ENCODE data around the gene ABCF3.
A peak's percentile ranks its signal among the peaks of the same experiment; 100 is the strongest.

ABCF3 gene

GRCh38 chr3:184183679-184184078 lies 2.3 kb upstream of the ABCF3 start:
- Histone ChIP-seq H3K4me2 (ENCODE audit: low read depth, low read length, poor library complexity, severe bottlenecking) (no peak overlapping the region), H3K36me3 (ENCODE audit: low read length) (no peaks in the 10 kb centered on the region), H2AFZ (ENCODE audit: low read depth, low read length, severe bottlenecking) (no peak overlapping the region), H3K79me2 (ENCODE audit: insufficient read depth, low read length) (peaks cover 26% of the 10 kb centered on the region), H3K4me3 (ENCODE audit: insufficient read depth, low read length, poor library complexity, severe bottlenecking) (no peak overlapping the region), H3K27me3 (ENCODE audit: low read length) (no peaks in the 10 kb centered on the region), H3K27ac (ENCODE audit: low read depth, low read length) (no peak overlapping the region), H3K9me2 (replicated peaks; ENCODE audit: insufficient read depth, low read length) (no peaks in the 10 kb centered on the region), H3K9me3 (ENCODE audit: insufficient read depth, low read length) (no peaks in the 10 kb centered on the region), H4K20me1 (ENCODE audit: low read depth, low read length) (no peaks in the 10 kb centered on the region), H3F3A (ENCODE audit: insufficient read depth) (0 out of 2 replicates have a peak, but pooled peaks cover 3% of the 10 kb centered on the region), H3K9ac (ENCODE audit: low read length) (no peak overlapping the region)
- TF ChIP-seq EZH2phosphoT487 (conservative IDR thresholded peaks at IDR 0.05; ENCODE audit: low read length), result no peak
- no peak for TF ChIP-seq CTCF (IDR thresholded peaks at IDR 0.05; ENCODE audit: insufficient read depth, low read length, poor library complexity, severe bottlenecking)

GRCh38 chr3:184184546-184185230 lies 1.3 kb upstream of the ABCF3 start:
- H3K79me2 ChIP-seq (ENCODE audit: insufficient read depth, low read length), result peaks cover 29% of the 10 kb centered on the region
- H3K4me3 ChIP-seq (ENCODE audit: insufficient read depth, low read length, poor library complexity, severe bottlenecking), result peak overlapping the region; percentile 61
- TF ChIP-seq EZH2phosphoT487 (conservative IDR thresholded peaks at IDR 0.05; ENCODE audit: low read length) (no peak), CTCF (IDR thresholded peaks at IDR 0.05; ENCODE audit: insufficient read depth, low read length, poor library complexity, severe bottlenecking) (no peak)
- H3K27me3 ChIP-seq (ENCODE audit: low read length), result no peaks in the 10 kb centered on the region
- H3K4me2 ChIP-seq (ENCODE audit: low read depth, low read length, poor library complexity, severe bottlenecking), result peak overlapping the region; percentile 75
- no peaks in the 10 kb centered on the region for H3K9me3 ChIP-seq (ENCODE audit: insufficient read depth, low read length)
- no peaks in the 10 kb centered on the region for H3K9me2 ChIP-seq (replicated peaks; ENCODE audit: insufficient read depth, low read length)
- peak overlapping the region; percentile 73 for H3K9ac ChIP-seq (ENCODE audit: low read length)
- no peak overlapping the region for H2AFZ ChIP-seq (ENCODE audit: low read depth, low read length, severe bottlenecking)
- no peak overlapping the region for H3K27ac ChIP-seq (ENCODE audit: low read depth, low read length)
- H3F3A ChIP-seq (ENCODE audit: insufficient read depth), result 0 out of 2 replicates have a peak, but pooled peaks cover 3% of the 10 kb centered on the region
- no peaks in the 10 kb centered on the region for H4K20me1 ChIP-seq (ENCODE audit: low read depth, low read length)
- no peaks in the 10 kb centered on the region for H3K36me3 ChIP-seq (ENCODE audit: low read length)

DNA sequence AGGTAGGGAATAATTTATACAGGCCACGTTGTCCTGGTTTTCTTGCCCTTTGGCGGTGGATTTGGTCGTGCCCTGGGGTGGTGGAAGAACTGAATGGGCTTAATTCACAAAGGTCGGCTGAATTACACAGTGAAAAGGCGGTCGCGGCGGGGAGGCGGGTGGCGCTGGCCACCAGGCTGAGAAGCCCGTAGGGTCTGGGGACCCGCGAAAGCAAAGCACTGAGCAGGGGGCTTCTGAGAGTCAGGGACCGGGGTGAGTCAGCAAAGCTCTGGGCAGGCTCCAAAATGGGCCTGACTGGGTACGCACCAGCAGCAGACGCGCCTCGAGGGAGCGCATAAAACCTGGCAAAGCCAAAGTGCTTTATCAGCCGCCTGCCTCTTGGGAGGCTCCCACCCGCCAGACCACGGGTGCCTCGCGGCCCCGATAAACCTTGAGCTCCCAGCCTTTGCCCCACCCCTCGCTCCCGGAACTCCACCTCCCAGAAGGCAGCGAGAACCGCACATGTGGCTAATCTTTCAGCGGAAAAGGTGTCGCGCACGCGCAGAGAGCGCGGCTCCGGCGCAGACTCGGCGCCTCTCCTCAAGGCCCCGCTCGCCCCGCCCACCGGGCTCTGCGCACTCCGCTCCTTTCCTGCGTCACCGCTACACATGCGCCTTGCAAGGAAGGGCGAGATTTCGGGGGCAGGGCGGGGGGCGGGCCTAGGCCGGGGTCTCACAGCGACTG lies 377 bp upstream of the ABCF3 start:
- peak overlapping the region; percentile 75 for H3K4me2 ChIP-seq (ENCODE audit: low read depth, low read length, poor library complexity, severe bottlenecking)
- no peaks in the 10 kb centered on the region for H3K9me3 ChIP-seq (ENCODE audit: insufficient read depth, low read length)
- peak overlapping the region; percentile 58 for H3K27ac ChIP-seq (ENCODE audit: low read depth, low read length)
- no peaks in the 10 kb centered on the region for H3K9me2 ChIP-seq (replicated peaks; ENCODE audit: insufficient read depth, low read length)
- H3F3A ChIP-seq (ENCODE audit: insufficient read depth), result 0 out of 2 replicates have a peak, but pooled peaks cover 3% of the 10 kb centered on the region
- peaks cover 29% of the 10 kb centered on the region for H3K79me2 ChIP-seq (ENCODE audit: insufficient read depth, low read length)
- TF ChIP-seq EZH2phosphoT487 (conservative IDR thresholded peaks at IDR 0.05; ENCODE audit: low read length), result no peak
- no peak for TF ChIP-seq CTCF (IDR thresholded peaks at IDR 0.05; ENCODE audit: insufficient read depth, low read length, poor library complexity, severe bottlenecking)
- no peaks in the 10 kb centered on the region for H3K27me3 ChIP-seq (ENCODE audit: low read length)
- peak overlapping the region; percentile 73 for H3K9ac ChIP-seq (ENCODE audit: low read length)
- H3K4me3 ChIP-seq (ENCODE audit: insufficient read depth, low read length, poor library complexity, severe bottlenecking), result peak overlapping the region; percentile 76
- H2AFZ ChIP-seq (ENCODE audit: low read depth, low read length, severe bottlenecking), result peak overlapping the region; percentile 56
- H3K36me3 ChIP-seq (ENCODE audit: low read length), result no peaks in the 10 kb centered on the region
- no peaks in the 10 kb centered on the region for H4K20me1 ChIP-seq (ENCODE audit: low read depth, low read length)
